ENCODE results near the gene ERN1.
"Not testable (repeated sequence)": the region's sequence is repeated elsewhere in the genome, so short reads cannot be mapped to it uniquely, and the experiment has no call there.

ERN1 gene

DNA sequence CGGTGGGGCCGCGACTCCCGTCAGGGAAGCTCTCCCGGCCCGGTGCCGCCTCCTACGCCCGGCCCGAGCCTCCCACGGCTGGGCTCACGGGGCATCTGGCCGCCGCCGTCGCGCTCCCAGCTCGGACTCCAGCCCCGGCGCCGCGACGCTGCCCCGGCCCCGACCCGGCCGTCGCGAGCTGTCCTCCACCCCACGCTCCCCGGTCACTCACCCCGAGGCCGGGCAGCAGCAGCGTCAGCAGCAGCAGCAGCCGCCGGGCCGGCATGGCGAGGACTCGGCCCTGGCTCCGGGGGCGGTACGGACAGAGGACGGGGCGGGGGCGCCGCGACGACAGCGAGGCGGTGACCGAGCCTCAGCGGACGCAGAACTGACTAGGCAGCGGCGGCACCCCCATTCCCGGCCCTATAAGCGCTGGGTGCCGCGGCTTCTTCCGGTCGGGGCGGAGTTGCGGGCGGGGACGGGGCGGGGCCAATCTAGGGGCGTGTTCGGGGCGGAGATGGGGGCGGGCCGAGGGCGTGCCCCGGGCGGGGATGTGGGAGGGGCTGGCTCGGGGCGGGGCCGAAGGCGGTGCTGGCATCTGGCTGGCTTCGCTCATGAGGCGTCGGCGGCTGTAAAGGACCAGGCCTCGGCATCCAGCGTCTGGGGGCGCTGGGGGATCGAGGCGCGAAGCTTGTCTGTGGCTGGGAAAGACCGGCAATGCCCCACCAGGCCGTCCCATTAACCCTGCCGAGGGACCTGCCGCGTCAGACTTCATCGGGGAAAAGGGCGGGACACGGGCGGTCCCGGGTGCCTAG, at the start of gene ERN1:
Gene ERN1, minus strand, starts transcription at position 380 of the 794 bp plus-strand sequence. Its CDS starts 115 bp downstream, at position 265.
- peak; percentile 88 to 99 (median 94) for DNase-seq
- intact Hi-C loops (cut with DNase I), result loop anchor here (1.0 to 5.0 kb wide), 4 partner anchors 15 to 213 kb away; partner anchors contain the start of genes GH1 and TEX2

DNA sequence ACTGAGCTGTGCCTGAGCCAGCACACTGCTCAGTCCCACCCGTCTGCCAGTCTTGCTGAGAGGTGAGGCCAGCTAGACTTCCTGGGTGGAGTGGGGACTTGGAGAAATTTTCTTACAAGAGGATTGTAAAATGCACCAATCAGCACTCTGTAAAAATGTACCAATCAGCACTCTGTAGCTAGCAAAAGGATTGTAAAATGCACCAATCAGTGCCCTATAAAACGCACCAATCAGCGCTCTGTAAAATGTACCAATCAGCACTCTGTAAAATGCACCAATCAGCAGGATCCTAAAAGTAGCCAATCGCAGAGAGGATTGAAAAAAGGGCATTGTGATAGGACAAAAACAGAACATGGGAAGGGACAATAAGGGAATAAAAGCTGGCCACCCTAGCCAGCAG, 49.1 kb upstream of the ERN1 start:
- intact Hi-C loops (cut with DNase I); DNase-seq: not testable (repeated sequence)

GRCh38 chr17:64178011-64178825, 48.3 kb upstream of the ERN1 start:
- intact Hi-C loops (cut with DNase I), result no loop called here
- DNase-seq, result no peak

- intact Hi-C loops (cut with DNase I), result no loop called here
- DNase-seq, result no peak
Observed at GRCh38 chr17:64177311-64178010, 47.5 kb upstream of the ERN1 start.

DNA sequence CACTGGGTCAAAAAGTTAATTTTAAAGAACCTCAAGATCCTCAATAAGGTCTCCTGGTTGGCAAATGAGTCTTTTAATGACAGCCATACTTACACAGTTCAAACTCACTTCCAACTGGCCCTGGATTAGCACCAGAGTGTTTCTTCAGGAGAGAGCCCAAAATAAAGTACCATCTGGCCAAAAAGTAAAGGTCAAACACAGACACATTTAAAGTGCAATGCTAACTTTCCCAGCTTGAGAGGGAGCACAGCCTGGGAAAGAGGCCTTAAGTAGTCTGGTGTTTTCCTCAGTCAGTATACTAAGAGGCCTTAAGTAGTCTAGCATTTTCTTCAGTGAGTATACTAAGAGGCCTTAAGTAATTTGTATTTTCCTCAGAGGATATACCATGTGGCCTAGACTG, 46.6 kb upstream of the ERN1 start:
- DNase-seq, result no peak
- intact Hi-C loops (cut with DNase I), result no loop called here

DNA sequence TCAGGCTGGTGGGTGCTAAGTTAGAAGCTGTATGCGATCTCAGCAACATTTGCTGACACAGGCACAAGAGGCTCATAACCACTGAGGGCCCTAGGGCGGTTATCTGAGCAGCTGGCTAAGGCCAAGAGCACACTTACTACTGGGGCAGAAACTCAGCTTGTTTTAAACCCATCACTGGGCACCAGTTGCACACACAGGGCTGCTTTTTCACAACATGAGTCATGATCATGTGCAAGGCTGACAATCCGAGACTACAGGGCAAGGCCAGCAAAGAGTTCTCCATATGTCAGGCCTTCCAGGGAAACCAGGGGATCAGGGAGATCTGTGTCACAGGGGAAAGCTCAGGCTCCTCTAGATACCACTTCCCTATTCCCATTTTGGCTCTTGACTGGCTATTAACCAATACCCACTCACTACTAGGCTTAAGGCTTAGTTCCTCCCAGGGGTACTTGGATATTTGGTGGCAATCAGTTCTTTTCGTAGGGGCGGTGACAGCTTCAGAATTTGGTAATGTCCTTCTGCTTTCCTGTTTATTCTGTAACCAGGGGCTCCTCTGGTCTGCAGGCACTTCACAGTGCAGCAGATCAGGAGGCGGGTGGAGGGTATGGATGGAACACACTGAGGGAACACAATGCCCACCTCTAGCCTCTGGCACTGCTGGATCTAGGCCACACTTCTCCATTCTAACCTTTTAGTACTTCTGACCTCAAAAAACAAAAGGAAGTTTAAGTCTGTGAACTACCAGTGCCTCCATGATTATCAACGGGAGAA, 44.9 kb upstream of the ERN1 start:
- DNase-seq, result peak in 5 of 10 donors; percentile 30 to 91 (median 37)
- intact Hi-C loops (cut with DNase I), result no loop called here

- intact Hi-C loops (cut with DNase I), result no loop called here
- DNase-seq, result no peak
Observed at GRCh38 chr17:64173646-64174045, 43.7 kb upstream of the ERN1 start.

- DNase-seq, result no peak
- intact Hi-C loops (cut with DNase I), result no loop called here
Observed at GRCh38 chr17:64172510-64172909, 42.6 kb upstream of the ERN1 start.

- intact Hi-C loops (cut with DNase I), result no loop called here
- DNase-seq, result no peak
Observed at GRCh38 chr17:64171041-64171440, 41.1 kb upstream of the ERN1 start.

- intact Hi-C loops (cut with DNase I), result no loop called here
- DNase-seq, result no peak
Observed at GRCh38 chr17:64170286-64170685, 40.3 kb upstream of the ERN1 start.

DNA sequence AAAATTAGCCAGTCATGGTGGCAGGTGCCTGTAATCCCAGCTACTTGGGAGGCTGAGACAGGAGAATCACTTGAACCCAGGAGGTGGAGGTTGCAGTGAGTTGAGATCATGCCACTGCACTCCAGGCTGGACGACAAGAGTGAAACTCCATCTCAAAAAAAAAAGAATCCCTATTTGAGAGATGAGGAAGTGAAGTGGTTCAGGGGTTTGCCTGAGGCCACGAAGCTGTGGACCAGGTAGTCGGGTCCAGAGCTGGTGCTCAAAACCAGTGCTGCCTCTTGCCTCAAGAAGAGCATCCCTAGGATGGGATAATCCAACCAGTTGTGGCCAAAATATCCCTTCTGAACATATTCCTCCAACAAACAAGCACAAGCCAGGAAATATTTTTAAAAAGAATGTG, 37.7 kb upstream of the ERN1 start:
- DNase-seq; intact Hi-C loops (cut with DNase I): not testable (repeated sequence)

DNA sequence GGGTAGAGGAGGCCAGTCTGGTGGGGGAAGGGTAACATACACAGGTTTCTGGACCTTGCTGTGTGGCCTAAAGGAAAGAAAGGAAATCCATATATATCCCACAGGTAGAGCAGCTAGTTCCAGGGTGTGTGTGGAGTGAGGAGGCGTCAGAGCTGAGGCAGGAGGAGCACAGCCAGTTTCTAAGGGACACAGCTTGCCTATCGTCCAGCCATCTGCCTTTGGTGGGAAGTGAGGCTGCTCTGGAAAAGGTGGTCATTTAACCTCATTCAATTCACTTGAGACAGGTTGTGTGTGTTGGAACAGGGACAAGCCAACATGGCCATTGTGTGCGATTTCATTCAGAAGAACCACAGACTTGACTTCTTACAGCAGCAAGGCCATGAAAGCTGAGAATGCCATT, 36.9 kb upstream of the ERN1 start:
- no peak for DNase-seq
- intact Hi-C loops (cut with DNase I), result no loop called here

DNA sequence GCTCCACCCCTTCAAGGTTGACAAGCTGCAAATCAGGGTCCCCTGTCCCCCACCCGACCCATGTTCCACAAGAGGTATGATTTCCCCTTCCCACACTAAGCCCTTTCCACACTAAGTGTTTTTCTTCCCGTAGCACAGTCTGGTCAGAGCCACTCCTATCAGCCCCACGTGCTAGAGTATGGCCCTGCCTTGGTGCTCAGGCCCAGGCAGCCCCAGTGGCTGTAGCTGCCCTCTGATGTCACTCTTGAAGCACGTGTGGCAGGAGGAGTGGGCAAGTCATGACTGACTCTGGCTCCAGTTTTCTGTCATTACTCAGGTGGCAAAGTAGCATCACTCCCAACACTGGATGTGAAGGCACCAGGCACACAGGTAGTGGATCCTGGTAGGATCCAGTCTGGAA, 35.4 kb upstream of the ERN1 start:
- DNase-seq, result no peak

DNA sequence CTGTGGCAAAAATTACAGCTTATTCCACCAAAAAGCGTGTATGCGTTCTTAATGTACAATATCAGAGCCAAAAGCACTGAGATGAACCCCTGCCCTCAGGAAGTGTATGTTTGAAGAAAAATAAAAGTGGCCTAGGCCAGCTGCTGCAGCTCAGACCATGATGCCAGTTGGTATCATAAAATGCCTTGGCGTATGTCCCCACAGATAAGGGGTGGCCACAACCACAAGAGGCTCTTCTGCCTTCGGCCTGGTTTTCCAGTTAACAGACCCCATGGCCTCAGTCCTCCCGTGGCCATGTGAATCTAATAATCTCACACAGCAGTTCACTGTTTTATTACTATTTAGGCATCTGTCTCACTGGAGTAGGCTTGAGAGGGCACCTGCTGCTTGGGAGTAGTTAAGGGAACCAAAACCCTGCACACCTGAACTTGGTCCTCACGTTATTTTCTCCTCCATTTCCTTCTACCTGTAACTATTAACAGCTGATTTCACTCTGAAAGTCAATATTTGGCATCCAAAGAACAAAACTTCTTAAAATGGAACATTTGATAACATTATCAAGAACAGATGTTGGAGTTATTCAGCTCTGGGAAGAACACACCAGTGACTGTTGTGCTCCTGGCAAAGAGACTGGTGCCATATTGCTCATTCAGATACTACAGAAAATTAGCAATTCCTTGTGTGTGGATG, 34.8 kb upstream of the ERN1 start:
- no peak for DNase-seq
- intact Hi-C loops (cut with DNase I), result no loop called here

More for the DNA sequence above, 35.4 kb upstream of the ERN1 start:
- intact Hi-C loops (cut with DNase I), result no loop called here

DNA sequence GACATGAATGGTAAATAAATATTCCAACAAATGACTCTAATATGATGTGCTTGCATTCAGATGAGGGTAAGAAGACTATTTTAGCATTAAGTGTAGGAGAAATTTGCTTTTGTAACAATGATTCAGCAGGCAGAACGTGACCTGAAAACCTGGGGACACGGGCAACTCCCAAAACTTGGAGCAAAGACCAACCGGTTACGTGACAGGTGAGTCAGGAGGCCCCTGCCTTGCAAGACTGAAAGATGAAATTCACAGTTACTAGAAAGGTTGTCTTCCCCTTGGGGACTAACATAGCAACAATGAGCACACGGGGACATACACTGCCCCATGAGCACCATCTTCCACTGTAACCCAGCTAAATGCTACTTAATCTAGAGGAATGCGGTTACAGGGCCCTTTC, 33.5 kb upstream of the ERN1 start:
- intact Hi-C loops (cut with DNase I), result no loop called here
- DNase-seq, result no peak

GRCh38 chr17:64162554-64162953, 32.6 kb upstream of the ERN1 start:
- DNase-seq, result no peak
- intact Hi-C loops (cut with DNase I), result no loop called here

- DNase-seq, result no peak
- intact Hi-C loops (cut with DNase I), result no loop called here
Observed at GRCh38 chr17:64161380-64162176, 31.6 kb upstream of the ERN1 start.

DNA sequence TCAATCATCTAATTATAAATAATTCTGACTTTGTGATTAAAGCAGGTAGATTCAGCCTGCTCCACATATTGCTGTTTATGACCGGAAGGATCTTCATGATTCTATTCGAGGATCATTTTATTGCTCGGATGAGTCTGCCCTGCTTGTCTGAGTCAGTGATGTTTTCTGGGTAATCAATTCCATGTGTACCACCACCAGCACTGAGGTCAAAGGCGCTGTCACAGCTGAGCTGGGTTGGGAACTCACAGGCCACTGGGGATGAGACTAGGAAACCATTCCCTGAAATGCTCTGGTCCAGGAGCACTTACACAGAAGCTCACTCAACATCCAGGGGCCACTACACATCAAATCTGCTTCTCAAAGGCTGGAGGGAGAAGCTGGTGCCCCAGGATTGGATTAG, 30.4 kb upstream of the ERN1 start:
- no peak for DNase-seq
- intact Hi-C loops (cut with DNase I), result no loop called here
